GM21576 (cell line): ENCODE data around the gene ARHGEF40.
A peak's percentile ranks its signal among the peaks of the same experiment; 100 is the strongest.

Source experiments
- ATAC-seq: cut with Tn5 transposase; IDR thresholded peaks from one replicate; pipeline ENCODE4 v1.9.1; 2021; ENCODE audit warnings: mild to moderate bottlenecking, moderate library complexity; ENCODE audit not compliant: unreplicated experiment

ARHGEF40 gene

GRCh38 chr14:21078726-21079125, 8.6 kb downstream of the ARHGEF40 start:
- no peak for ATAC-seq

- no peak for ATAC-seq
Measured at GRCh38 chr14:21081521-21082142, 11.5 kb downstream of the ARHGEF40 start.

- ATAC-seq = no peak
Measured at GRCh38 chr14:21083565-21084325, 13.6 kb downstream of the ARHGEF40 start.

- ATAC-seq = no peak
Measured at GRCh38 chr14:21084396-21084795, 14.3 kb downstream of the ARHGEF40 start.

GRCh38 chr14:21084998-21085853, 15.1 kb downstream of the ARHGEF40 start:
- ATAC-seq = no peak

GRCh38 chr14:21086908-21087293, 16.8 kb downstream of the ARHGEF40 start:
- no peak for ATAC-seq

- no peak for ATAC-seq
Measured at GRCh38 chr14:21087294-21088091, 17.4 kb downstream of the ARHGEF40 start.

GRCh38 chr14:21088687-21089086, 18.6 kb downstream of the ARHGEF40 start:
- no peak for ATAC-seq

GRCh38 chr14:21089271-21089670, 19.2 kb downstream of the ARHGEF40 start:
- no peak for ATAC-seq

GRCh38 chr14:21089877-21090193, 19.7 kb downstream of the ARHGEF40 start:
- no peak for ATAC-seq

- no peak for ATAC-seq
Measured at GRCh38 chr14:21090194-21090939, 20.3 kb downstream of the ARHGEF40 start.

GRCh38 chr14:21090940-21091663, 21.0 kb downstream of the ARHGEF40 start:
- ATAC-seq = no peak

GRCh38 chr14:21091821-21092272, 21.7 kb downstream of the ARHGEF40 start:
- ATAC-seq = no peak

- ATAC-seq = peak; percentile 74
Measured at GRCh38 chr14:21092273-21093011, 22.3 kb downstream of the ARHGEF40 start.

- ATAC-seq = no peak
Measured at GRCh38 chr14:21093018-21093417, 22.9 kb downstream of the ARHGEF40 start.

- ATAC-seq = no peak
Measured at GRCh38 chr14:21093769-21094681, 23.9 kb downstream of the ARHGEF40 start.

- ATAC-seq = no peak
Measured at GRCh38 chr14:21095430-21096205, 25.5 kb downstream of the ARHGEF40 start.
